Measurements from ENCODE around the gene SLC6A6.
"Not testable (repeated sequence)": the region's sequence is repeated elsewhere in the genome, so short reads cannot be mapped to it uniquely, and the experiment has no call there.

Gene SLC6A6

DNA sequence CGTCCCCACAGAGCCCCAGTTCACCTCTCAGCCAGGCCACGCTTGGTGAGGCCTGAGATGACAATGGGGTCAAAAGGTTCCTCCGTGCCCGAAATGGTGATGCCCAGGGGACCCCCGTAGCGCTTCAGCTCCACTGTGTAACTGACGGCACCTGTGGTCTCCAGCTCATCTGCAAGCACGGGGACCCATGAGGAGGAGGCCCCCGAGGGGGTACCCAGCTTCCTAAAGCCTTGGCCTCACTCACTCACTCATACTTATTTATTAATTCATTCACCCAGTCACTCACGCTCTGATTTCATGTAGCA lies 107.3 kb downstream of the SLC6A6 start:
- DNase-seq = no peak

- no peak for DNase-seq
Observed at GRCh38 chr3:14510838-14511622, 108.6 kb downstream of the SLC6A6 start.

DNA sequence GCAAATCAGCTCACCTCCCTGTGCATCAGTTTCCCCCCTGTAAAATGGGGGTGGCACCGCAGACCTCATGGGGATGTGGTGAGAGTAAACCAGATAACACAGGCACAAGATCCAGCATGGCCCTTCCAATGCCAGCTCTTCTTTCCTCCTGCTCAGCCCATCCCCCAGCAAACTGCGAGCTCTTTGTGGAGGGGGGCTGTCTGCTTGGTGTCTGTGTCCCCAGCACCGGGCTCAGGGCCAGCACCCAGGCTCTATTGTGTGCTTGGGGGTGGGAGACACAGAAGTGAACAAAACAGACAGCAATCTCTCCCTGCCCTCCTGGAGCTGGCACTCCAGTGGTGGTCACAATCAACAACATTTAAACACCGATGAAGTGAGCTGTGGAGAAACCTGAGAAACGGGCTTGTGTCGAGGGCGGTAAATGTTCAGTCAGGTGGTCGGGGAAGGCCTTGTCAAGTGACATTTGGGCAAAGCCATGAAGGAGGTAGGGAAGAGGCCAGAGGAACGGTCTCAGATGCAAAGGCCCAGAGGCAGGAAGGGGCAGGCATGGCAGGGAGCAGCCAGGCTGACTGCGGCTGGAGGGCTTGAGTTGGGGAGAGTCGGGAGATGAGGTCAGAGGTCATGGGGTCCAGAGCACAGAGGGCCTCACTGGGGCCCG lies 109.3 kb downstream of the SLC6A6 start:
- DNase-seq = no peak

GRCh38 chr3:14512281-14512941 lies 110.0 kb downstream of the SLC6A6 start:
- DNase-seq = no peak

DNA sequence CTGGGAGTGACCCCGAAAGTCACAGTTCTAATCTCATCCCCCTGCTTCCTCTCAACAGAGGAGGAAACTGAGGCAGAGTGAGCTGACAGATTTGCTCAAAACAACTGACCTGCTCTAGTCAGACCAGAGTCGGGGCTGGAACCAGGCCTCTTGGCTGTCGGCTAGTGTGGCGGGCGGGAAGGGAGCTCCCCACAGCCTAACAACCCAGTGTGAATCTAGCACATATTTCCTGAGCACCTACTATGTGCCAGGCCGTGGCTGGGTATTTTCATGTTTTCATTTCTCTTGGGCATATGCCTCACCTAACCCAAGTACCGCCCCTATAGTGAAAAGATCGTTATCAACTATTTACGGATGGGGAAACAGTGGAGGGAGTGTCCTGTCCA lies 110.5 kb downstream of the SLC6A6 start:
- no peak for DNase-seq

- peak; percentile 4 for DNase-seq
Observed at GRCh38 chr3:14513566-14514322, 111.3 kb downstream of the SLC6A6 start.

DNA sequence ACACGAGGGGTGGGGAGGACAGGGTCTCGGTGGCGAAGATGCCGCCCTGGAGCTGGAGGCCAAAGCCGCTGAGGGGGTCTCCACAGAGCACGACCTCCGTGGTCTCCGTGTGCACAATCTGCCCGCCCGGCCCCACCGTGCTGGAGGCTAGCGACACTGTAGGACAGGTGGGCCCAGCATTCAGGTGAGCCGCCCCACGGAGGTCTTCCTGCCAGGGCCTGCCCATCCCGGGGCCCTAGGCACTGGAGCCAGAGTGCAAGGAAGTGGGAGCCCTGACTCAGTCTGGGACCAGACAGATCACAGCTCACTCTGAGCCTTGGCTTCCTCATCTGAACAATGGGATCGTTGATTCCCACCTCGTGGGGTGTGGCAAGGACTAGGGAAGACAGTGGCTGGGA lies 111.9 kb downstream of the SLC6A6 start:
- peak; percentile 14 for DNase-seq

DNA sequence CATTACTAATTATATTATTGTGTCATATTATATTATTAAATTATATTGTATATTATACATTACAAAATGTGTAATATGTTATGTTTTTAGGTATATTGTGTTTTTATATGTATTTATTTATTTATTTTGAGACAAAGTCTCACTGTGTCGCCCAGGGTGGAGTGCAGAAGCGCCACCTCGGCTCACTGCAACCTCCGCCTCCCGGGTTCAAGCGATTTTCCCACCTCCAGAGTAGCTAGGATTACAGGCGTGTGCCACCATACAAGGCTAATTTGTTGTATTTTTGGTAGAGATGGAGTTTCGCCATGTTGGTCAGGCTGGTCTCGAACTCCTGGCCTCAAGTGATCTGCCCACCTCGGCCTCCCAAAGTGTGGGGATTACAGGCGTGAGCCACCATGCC lies 113.1 kb downstream of the SLC6A6 start:
- DNase-seq = not testable (repeated sequence)

- peak; percentile 1 for DNase-seq
Observed at GRCh38 chr3:14516738-14517345, 114.4 kb downstream of the SLC6A6 start.

DNA sequence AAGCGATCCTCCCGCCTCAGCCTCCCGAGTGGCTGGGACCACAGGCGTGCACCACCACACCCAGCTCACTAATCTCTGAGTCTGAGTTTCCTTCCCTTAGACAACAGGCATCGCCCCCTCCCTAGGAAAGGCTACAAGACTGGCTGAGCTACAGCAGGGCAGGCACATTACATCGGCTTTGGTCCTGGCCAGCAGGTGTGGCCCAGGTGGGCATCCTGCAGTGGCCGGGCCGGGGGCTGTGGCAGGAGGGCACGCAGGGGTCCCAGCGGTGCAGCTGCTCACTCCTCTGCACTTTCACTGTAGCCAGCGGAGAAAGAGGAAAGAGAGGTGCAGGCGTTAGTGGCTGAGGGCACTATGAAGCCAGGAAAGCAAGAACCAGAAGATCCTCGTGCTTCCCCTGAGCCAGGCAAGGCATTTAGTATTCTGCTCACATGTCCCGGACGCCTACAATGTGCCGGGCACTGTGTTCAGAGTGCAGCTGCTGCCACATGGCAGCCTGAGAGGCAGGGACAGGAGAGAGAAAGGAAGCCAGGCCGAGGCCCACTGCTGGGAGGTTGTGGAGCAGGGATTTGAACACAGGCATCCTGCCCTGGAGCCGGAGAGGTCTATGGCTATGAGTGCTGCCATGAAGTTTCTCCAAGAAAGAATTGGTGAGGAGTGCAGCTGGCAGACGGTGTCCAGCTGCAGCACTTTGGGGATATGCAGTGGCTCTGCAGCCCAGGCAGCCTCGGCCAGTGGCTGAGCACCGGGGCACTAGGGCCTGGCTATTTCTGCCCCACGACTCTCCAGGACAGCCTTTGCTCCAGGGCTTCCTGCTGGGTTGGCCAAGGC lies 115.4 kb downstream of the SLC6A6 start:
- peak; percentile 10 for DNase-seq

DNA sequence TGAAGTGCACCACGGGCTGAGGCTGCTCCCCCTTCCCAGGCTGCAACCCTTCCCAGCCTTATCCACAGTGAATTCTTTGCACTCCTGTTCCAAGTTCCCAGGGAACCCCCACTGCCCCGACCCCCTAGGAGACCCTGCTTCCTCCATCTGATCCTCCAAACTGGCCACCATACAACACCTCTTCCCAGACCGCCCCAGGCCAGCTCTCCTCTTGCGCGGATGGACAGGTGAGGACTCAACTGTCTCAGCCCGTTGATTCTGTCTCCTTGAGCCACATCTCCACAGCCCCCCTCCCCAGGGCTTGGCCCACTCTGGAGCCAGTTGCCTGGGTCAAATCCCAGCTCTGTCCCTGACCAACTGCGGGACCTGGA lies 116.0 kb downstream of the SLC6A6 start:
- DNase-seq = peak; percentile 10

DNA sequence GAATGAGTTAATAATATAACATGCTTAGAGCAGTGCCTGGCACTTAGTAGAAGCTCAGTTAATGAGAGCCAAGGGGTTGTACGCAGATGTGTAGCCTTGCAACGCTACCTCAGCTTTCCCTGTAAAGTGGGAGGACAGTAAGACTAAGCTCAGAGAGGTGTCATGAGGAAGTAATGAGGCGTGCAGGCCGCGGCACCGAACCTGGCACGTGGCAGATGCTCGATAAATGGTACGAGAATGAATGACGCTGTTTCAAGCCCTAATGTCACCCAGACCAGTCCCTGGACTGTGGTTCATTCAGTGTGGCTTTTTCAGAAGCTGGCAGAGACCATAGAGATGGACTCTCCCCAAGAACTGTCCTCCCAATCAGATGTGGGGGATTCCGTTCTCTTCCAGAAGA lies 116.5 kb downstream of the SLC6A6 start:
- DNase-seq = no peak

GRCh38 chr3:14519406-14519805 lies 117.0 kb downstream of the SLC6A6 start:
- DNase-seq = peak; percentile 5

- peak; percentile 14 for DNase-seq
Observed at GRCh38 chr3:14520149-14520548, 117.7 kb downstream of the SLC6A6 start.

DNA sequence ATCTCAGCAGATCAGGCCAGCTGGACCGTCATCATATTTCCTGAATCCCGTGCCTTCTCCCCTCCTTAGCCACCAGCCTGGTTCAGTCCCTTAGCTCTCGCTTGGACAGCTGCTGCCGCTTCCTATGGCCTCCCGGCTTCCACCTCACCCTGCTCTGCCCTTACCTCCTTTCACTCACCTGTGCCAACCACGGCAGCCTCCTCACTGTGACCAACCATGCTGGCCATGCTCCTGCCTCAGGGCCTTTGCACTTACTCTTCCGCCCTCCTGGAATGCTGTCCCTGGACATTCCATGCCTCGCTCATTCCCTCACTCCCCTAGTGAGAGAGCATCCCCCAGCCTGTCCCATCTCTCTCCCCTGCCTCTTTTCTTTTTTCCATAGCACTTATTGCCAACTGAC lies 118.6 kb downstream of the SLC6A6 start:
- peak; percentile 11 for DNase-seq

DNA sequence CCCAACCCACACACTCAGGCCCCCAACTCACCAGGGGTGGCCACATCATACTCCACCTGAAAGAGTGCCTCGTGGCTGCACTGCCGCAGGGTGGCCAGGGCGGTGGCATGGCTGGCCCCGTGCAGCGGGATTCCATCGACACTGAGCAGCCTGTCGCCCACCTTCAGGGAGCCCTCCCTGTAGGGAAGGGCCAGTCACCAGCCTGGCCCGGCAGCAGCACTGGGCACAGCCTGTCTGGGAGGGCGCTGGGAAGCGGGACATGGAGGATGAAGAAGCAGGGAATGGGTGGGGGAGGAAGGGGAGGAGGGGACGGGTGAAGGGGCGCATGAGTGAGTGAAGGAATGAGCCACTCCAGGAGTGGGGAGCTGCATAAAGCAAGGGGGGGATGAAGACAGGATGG lies 119.2 kb downstream of the SLC6A6 start:
- DNase-seq = peak; percentile 14

GRCh38 chr3:14522129-14522691 lies 119.8 kb downstream of the SLC6A6 start:
- DNase-seq = peak; percentile 65

- DNase-seq = peak; percentile 12
Observed at GRCh38 chr3:14522768-14523167, 120.4 kb downstream of the SLC6A6 start.

GRCh38 chr3:14523792-14524191 lies 121.4 kb downstream of the SLC6A6 start:
- peak; percentile 31 for DNase-seq

GRCh38 chr3:14524311-14524711 lies 121.9 kb downstream of the SLC6A6 start:
- DNase-seq = peak; percentile 48

GRCh38 chr3:14524920-14525660 lies 122.7 kb downstream of the SLC6A6 start:
- DNase-seq = peak; percentile 8
